Mesendoderm (in vitro differentiated cells): ENCODE data around the gene LTBP4.

Experiments used
- DNase-seq: peaks from one replicate; pipeline ENCODE4 v3.0.0; 2013
- H2AK5ac ChIP-seq: 2 replicates; pipeline ENCODE4 v1.6.1; 2013; ENCODE audit warnings: low read length, inconsistent platforms
- H2BK120ac ChIP-seq: 2 replicates; pipeline ENCODE4 v1.6.1; 2013; ENCODE audit warnings: low read depth, mild to moderate bottlenecking, low read length, moderate library complexity, mixed read lengths
- H2BK15ac ChIP-seq: replicated peaks from 2 replicates; pipeline ENCODE4 v1.6.1; 2013; ENCODE audit warnings: low read depth, mild to moderate bottlenecking, moderate library complexity
- H2BK5ac ChIP-seq: 2 replicates; pipeline ENCODE4 v1.6.1; 2013; ENCODE audit warnings: low read length, inconsistent platforms
- H3K18ac ChIP-seq: 2 replicates; pipeline ENCODE4 v1.6.1; 2013; ENCODE audit warnings: mild to moderate bottlenecking, low read length, mixed read lengths
- H3K23ac ChIP-seq: one replicate; pipeline ENCODE4 v1.6.1; 2013; ENCODE audit warnings: low read length
- H3K27ac ChIP-seq: 2 replicates; pipeline ENCODE4 v1.5.1; 2013; ENCODE audit warnings: low read depth, mild to moderate bottlenecking, inconsistent platforms, low read length, moderate library complexity
- H3K27me3 ChIP-seq: 2 replicates; pipeline ENCODE4 v1.6.1; 2013; ENCODE audit warnings: low read length, control low read depth, mild to moderate bottlenecking, inconsistent platforms; ENCODE audit not compliant: insufficient read depth, poor library complexity
- H3K36me3 ChIP-seq: 2 replicates; pipeline ENCODE4 v1.6.1; 2013; ENCODE audit warnings: low read length, inconsistent platforms; ENCODE audit not compliant: control insufficient read depth, insufficient read depth
- H3K4ac ChIP-seq: one replicate; pipeline ENCODE4 v1.6.1; 2013; ENCODE audit warnings: low read depth, mild to moderate bottlenecking, low read length, moderate library complexity
- H3K4me1 ChIP-seq: 2 replicates; pipeline ENCODE4 v1.6.1; 2013; ENCODE audit warnings: low read depth, low read length, inconsistent platforms; ENCODE audit not compliant: control insufficient read depth
- H3K4me2 ChIP-seq: 2 replicates; pipeline ENCODE4 v1.6.1; 2013; ENCODE audit warnings: low read length
- H3K4me3 ChIP-seq: 2 replicates; pipeline ENCODE4 v1.5.1; 2013; ENCODE audit warnings: mild to moderate bottlenecking, low read length
- H3K56ac ChIP-seq: one replicate; pipeline ENCODE4 v1.6.1; 2013; ENCODE audit warnings: low read length
- H3K79me1 ChIP-seq: 2 replicates; pipeline ENCODE4 v1.6.1; 2013; ENCODE audit warnings: low read length, inconsistent platforms
- H3K79me2 ChIP-seq: 2 replicates; pipeline ENCODE4 v1.6.1; 2013; ENCODE audit warnings: mild to moderate bottlenecking, low read length; ENCODE audit not compliant: control insufficient read depth, insufficient read depth
- H3K9ac ChIP-seq: 2 replicates; pipeline ENCODE4 v1.6.1; 2013; ENCODE audit warnings: low read length, inconsistent platforms
- H4K5ac ChIP-seq: one replicate; pipeline ENCODE4 v1.6.1; 2013; ENCODE audit warnings: low read length
- H4K8ac ChIP-seq: one replicate; pipeline ENCODE4 v1.6.1; 2013; ENCODE audit warnings: low read depth, mild to moderate bottlenecking, control low read depth, low read length, moderate library complexity
- WGBS: extraction: QIAGEN DNeasy Blood & Tissue Kit; methylation state at CpG from one replicate; pipeline ENCODE4 v1.1.7; 2013; ENCODE audit warnings: low lambda C conversion rate, missing lambda C conversion rate; ENCODE audit not compliant: insufficient coverage; ENCODE audit errors: extremely low coverage; 5-methylcytosine and 5-hydroxymethylcytosine counted together

LTBP4 gene

DNA sequence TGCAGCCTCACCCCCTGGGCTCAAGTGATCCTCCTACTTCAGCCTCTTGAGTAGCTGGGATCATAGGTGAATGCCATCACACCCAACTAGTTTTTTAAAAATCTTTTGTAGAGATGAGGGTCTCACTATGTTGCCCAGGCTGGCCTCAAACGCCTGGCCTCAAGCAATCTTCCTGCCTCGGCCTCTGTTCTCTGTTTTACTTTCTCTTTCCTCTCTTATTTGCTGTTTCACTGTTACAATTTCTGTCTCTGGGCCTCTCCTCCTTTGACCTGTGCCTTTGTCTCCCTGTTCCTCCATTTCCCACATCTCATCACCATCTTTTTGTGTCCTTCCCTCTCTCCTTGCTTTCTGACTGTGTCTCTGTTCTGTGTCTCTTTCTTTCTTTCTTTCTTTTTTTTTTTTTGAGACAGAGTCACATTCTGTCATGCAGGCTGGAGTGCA lies 15.2 kb upstream of the LTBP4 start:
- no peak overlapping the region for H4K8ac ChIP-seq
- H3K27me3 ChIP-seq: no peaks in the 10 kb centered on the region
- H3K18ac ChIP-seq: no peak overlapping the region
- H3K23ac ChIP-seq: no peak overlapping the region
- no peaks in the 10 kb centered on the region for H3K36me3 ChIP-seq
- no peak overlapping the region for H2AK5ac ChIP-seq
- no peak overlapping the region for H2BK120ac ChIP-seq
- no peak overlapping the region for H3K4ac ChIP-seq
- H2BK5ac ChIP-seq: no peak overlapping the region
- no peaks in the 10 kb centered on the region for H3K79me1 ChIP-seq
- H3K9ac ChIP-seq: no peak overlapping the region
- no peak overlapping the region for H2BK15ac ChIP-seq
- no peak overlapping the region for H3K27ac ChIP-seq
- H3K4me3 ChIP-seq: no peak overlapping the region
- H3K79me2 ChIP-seq: no peaks in the 10 kb centered on the region
- no peak overlapping the region for H3K56ac ChIP-seq
- no peak overlapping the region for H4K5ac ChIP-seq
- no CpG with 5 or more reads among the region's 2 CpGs for WGBS
- H3K4me2 ChIP-seq: no peak overlapping the region
- H3K4me1 ChIP-seq: no peaks in the 10 kb centered on the region
- no peak for DNase-seq

DNA sequence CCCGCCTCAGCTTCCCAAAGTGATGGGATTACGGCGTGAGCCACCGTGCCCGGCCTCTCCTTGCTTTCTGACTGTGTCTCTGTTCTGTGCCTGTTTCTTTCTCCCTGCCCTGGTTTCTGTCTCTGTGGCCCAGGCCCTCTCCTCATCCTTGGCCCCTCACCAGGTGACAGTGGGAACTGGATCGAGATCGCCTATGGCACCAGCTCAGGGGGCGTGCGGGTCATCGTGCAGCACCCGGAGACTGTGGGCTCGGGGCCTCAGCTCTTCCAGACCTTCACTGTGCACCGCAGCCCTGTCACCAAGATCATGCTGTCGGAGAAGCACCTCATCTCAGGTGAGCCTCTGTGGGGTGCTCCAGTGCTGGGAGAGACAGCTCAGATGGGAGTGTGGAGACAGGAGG lies 14.6 kb upstream of the LTBP4 start:
- Histone ChIP-seq H3K27me3 (no peaks in the 10 kb centered on the region), H3K27ac (no peak overlapping the region), H4K8ac (no peak overlapping the region), H3K79me1 (no peaks in the 10 kb centered on the region), H3K79me2 (no peaks in the 10 kb centered on the region), H2BK15ac (no peak overlapping the region), H2AK5ac (no peak overlapping the region), H3K4me1 (no peaks in the 10 kb centered on the region), H3K9ac (no peak overlapping the region), H3K36me3 (no peaks in the 10 kb centered on the region), H3K18ac (no peak overlapping the region), H2BK120ac (no peak overlapping the region), H4K5ac (no peak overlapping the region), H3K23ac (no peak overlapping the region), H3K4ac (no peak overlapping the region), H2BK5ac (no peak overlapping the region), H3K56ac (no peak overlapping the region), H3K4me3 (no peak overlapping the region), H3K4me2 (no peak overlapping the region)
- no peak for DNase-seq
- WGBS: no CpG with 5 or more reads among the region's 14 CpGs

DNA sequence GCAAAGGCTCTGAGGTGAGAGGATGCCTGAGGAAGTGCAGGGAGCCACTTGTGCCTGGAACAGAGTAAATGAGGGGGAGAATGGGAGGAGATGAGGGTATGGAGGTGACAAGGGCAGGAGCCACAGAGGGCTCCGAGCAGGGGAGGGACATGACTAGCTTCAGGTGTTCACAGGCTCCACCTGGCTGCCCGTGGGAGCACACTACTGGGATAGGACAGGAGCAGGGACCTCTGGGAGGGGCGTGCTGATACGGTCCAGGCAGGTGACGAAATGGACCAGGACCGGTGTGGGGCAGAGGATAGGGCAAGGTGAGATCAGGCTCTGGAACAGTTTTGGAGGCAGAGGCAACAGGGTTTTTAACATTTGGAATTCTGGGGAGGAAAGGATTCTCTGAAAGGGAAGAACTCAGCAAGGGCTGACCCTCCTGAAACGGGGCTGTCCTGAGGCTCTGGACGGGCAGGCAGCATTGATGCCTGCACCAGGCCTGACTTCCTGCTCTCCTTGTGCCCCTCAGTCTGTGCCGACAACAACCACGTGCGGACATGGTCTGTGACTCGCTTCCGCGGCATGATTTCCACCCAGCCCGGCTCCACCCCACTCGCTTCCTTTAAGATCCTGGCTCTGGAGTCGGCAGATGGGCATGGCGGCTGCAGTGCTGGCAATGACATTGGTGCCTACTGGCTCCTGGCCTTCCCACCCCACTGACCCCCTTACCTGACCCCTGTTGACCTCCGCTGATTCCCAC lies 12.9 kb upstream of the LTBP4 start:
- WGBS: no CpG with 5 or more reads among the region's 19 CpGs
- Histone ChIP-seq H3K4me2 (no peak overlapping the region), H3K9ac (no peak overlapping the region)

DNA sequence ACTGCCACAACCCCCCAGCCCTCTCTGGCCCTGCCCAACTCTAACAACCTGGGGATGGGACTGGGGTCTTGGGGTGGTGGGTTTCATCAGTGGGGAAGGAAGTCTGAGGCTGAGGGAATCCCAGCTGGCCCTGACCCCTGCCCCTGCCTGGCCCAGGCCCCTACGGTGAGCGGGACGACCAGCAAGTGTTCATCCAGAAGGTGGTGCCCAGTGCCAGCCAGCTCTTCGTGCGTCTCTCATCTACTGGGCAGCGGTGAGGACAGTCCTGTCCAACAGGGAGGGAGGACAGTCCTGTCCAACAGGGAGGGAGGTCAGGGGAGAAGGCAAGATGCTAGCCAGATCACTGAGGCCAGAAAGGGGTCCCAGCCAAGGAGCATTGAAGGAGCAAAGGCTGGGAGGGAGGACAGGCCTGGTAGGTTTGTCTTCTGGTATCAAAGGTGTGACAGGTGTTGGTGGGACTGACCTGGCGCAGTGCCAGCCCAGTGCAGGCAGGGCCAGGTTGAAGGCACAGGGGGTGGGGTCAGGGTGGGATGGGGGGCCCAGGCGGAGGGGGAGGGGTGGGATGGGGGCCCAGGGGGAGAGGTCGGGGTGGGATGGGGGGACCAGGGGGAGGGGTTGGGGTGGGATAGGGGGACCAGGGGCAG lies 12.1 kb upstream of the LTBP4 start:
- Histone ChIP-seq H3K36me3 (no peaks in the 10 kb centered on the region), H3K27ac (no peak overlapping the region), H3K27me3 (no peaks in the 10 kb centered on the region), H2BK5ac (no peak overlapping the region), H3K9ac (no peak overlapping the region), H4K8ac (no peak overlapping the region), H3K4me1 (no peaks in the 10 kb centered on the region), H3K79me2 (no peaks in the 10 kb centered on the region), H3K56ac (no peak overlapping the region), H3K23ac (no peak overlapping the region), H2BK15ac (no peak overlapping the region), H3K79me1 (no peaks in the 10 kb centered on the region), H3K4me3 (no peak overlapping the region), H3K4ac (no peak overlapping the region), H2BK120ac (no peak overlapping the region), H3K18ac (no peak overlapping the region), H4K5ac (no peak overlapping the region), H3K4me2 (no peak overlapping the region), H2AK5ac (no peak overlapping the region)
- DNase-seq: no peak
- no CpG with 5 or more reads among the region's 9 CpGs for WGBS

More for the DNA sequence above, 12.9 kb upstream of the LTBP4 start:
- no peak overlapping the region for H2BK15ac ChIP-seq
- H3K4me3 ChIP-seq: no peak overlapping the region
- no peaks in the 10 kb centered on the region for H3K4me1 ChIP-seq
- H3K23ac ChIP-seq: no peak overlapping the region
- H3K79me2 ChIP-seq: no peaks in the 10 kb centered on the region
- no peak overlapping the region for H2BK120ac ChIP-seq
- no peak overlapping the region for H3K56ac ChIP-seq
- no peak overlapping the region for H4K5ac ChIP-seq
- H2AK5ac ChIP-seq: no peak overlapping the region
- no peak overlapping the region for H4K8ac ChIP-seq
- no peak overlapping the region for H3K4ac ChIP-seq
- H3K27ac ChIP-seq: no peak overlapping the region
- H3K18ac ChIP-seq: no peak overlapping the region
- H3K79me1 ChIP-seq: no peaks in the 10 kb centered on the region
- no peak overlapping the region for H2BK5ac ChIP-seq
- no peak for DNase-seq
- no peaks in the 10 kb centered on the region for H3K36me3 ChIP-seq
- no peaks in the 10 kb centered on the region for H3K27me3 ChIP-seq

DNA sequence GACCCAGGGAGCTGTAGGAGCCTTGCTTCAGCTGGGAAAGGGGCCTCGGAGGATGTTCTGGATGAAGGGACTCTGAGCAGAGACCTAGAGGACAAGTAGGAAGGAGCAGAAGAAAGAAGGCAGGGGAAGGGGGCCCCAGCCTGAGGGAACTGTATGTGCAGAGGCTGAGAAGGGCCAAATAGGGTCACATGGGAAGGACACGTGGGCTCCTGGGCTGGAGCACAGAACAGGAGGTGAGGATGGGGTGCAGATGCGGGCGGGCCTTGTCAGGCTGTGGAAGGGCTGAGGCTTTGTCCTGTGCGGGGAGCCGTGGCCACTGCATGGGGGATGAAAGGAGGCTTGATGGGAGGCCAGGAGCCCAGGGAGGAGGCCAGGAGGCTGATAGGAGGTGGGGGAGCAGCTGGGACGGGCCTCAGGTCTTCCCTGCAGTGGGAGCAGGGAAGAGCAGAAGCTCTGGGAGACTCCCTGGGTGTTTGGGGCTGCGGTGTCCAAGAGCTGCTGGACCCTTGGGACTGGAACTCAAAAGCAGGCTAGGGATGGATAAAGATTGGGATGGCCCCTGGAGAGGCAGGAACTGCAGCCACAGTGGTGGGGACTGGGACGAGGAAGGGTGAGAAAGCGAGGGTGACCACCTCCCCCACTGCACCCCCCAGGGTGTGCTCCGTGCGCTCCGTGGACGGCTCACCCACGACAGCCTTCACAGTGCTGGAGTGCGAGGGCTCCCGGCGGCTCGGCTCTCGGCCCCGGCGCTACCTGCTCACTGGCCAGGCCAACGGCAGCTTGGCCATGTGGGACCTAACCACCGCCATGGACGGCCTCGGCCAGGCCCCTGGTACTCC lies 11.4 kb upstream of the LTBP4 start:
- Histone ChIP-seq H2BK5ac (no peak overlapping the region), H4K5ac (no peak overlapping the region), H3K18ac (no peak overlapping the region), H3K79me2 (no peaks in the 10 kb centered on the region), H3K27ac (no peak overlapping the region), H3K4me1 (no peaks in the 10 kb centered on the region), H3K4me3 (no peak overlapping the region), H3K79me1 (no peaks in the 10 kb centered on the region), H3K23ac (no peak overlapping the region), H2AK5ac (no peak overlapping the region), H2BK15ac (no peak overlapping the region), H3K27me3 (no peaks in the 10 kb centered on the region), H3K4ac (no peak overlapping the region), H3K36me3 (no peaks in the 10 kb centered on the region), H3K56ac (no peak overlapping the region), H4K8ac (no peak overlapping the region), H3K4me2 (no peak overlapping the region), H3K9ac (no peak overlapping the region), H2BK120ac (no peak overlapping the region)
- no CpG with 5 or more reads among the region's 26 CpGs for WGBS
- no peak for DNase-seq
